Fibroblast of skin of left biceps (primary cell): ENCODE data around the gene UNC13D.
"Not testable (repeated sequence)": the region's sequence is repeated elsewhere in the genome, so short reads cannot be mapped to it uniquely, and the experiment has no call there.

ENCODE experiments used
- DNase-seq, 2 experiments: peaks; one replicate each; pipeline ENCODE4 v3.0.0-alpha.2; 2013; ENCODE audit warnings: low read depth in 2 of 2

Gene UNC13D

GRCh38 chr17:75874323-75875181, 30.3 kb upstream of the UNC13D start:
- no peak for DNase-seq

- DNase-seq: no peak
Measured at GRCh38 chr17:75873587-75874322, 29.6 kb upstream of the UNC13D start.

GRCh38 chr17:75872434-75873351, 28.5 kb upstream of the UNC13D start:
- DNase-seq: no peak

GRCh38 chr17:75870228-75870627, 26.0 kb upstream of the UNC13D start:
- not testable (repeated sequence) for DNase-seq

GRCh38 chr17:75869282-75870141, 25.3 kb upstream of the UNC13D start:
- no peak for DNase-seq

GRCh38 chr17:75868730-75869281, 24.6 kb upstream of the UNC13D start:
- not testable (repeated sequence) for DNase-seq

GRCh38 chr17:75865404-75866188, 21.4 kb upstream of the UNC13D start:
- not testable (repeated sequence) for DNase-seq

GRCh38 chr17:75864887-75865286, 20.7 kb upstream of the UNC13D start:
- not testable (repeated sequence) for DNase-seq

GRCh38 chr17:75864448-75864871, 20.3 kb upstream of the UNC13D start:
- no peak for DNase-seq

GRCh38 chr17:75861927-75862317, 17.7 kb upstream of the UNC13D start:
- DNase-seq: no peak

GRCh38 chr17:75859358-75859757, 15.2 kb upstream of the UNC13D start:
- not testable (repeated sequence) for DNase-seq

- no peak for DNase-seq
Measured at GRCh38 chr17:75856062-75856756, 12.0 kb upstream of the UNC13D start.

GRCh38 chr17:75855310-75856061, 11.3 kb upstream of the UNC13D start, which contains the start of gene WBP2:
WBP2 (minus strand) TSS chr17:75855335; CDS start chr17:75855297, 38 bp downstream.
- DNase-seq: peak; percentile 99

GRCh38 chr17:75854881-75855309, 10.7 kb upstream of the UNC13D start:
- no peak for DNase-seq

- no peak for DNase-seq
Measured at GRCh38 chr17:75854101-75854748, 10.0 kb upstream of the UNC13D start.

GRCh38 chr17:75853433-75853832, 9.2 kb upstream of the UNC13D start:
- DNase-seq: no peak

GRCh38 chr17:75851693-75851991, 7.4 kb upstream of the UNC13D start:
- not testable (repeated sequence) for DNase-seq
